ENCODE data around the gene CTRB1. TPM values are rescaled to one million over a fixed set of nuclear protein-coding genes. Genes with fewer than 3 reads are reported as not detected.

Gene CTRB1
- total and polyA plus RNA-seq, 2 of the 13 experiments (the other 11 are each of a cell fraction or from before 2014, with no cell fraction given): not detected

- no peak for TF ChIP-seq TRIM22 (IDR thresholded peaks at IDR 0.05)
- TF ChIP-seq ZBTB21 (CRISPR knock-in tag; IDR thresholded peaks at IDR 0.05): no peak
- no peak for TF ChIP-seq NFE2L1 (CRISPR knock-in tag; IDR thresholded peaks at IDR 0.05; ENCODE audit: borderline replicate concordance)
- no peak for TF ChIP-seq TP53 (CRISPR knock-in tag; conservative IDR thresholded peaks at IDR 0.05)
- TF ChIP-seq MEIS1 (CRISPR knock-in tag; IDR thresholded peaks at IDR 0.05; ENCODE audit: borderline replicate concordance): no peak
- TF ChIP-seq ATRX (CRISPR knock-in tag; IDR thresholded peaks at IDR 0.05; ENCODE audit: borderline replicate concordance): no peak
- TF ChIP-seq ZNF770 (CRISPR knock-in tag; IDR thresholded peaks at IDR 0.05): 0 out of 2 replicates have a peak, but pooled peaks have one; percentile 8
- no peak for TF ChIP-seq CHD4 (IDR thresholded peaks at IDR 0.05; ENCODE audit: borderline replicate concordance, low read length)
- TF ChIP-seq ZNF317 (CRISPR knock-in tag; IDR thresholded peaks at IDR 0.05): no peak
- no peak for TF ChIP-seq ZNF292 (CRISPR knock-in tag; IDR thresholded peaks at IDR 0.05; ENCODE audit: borderline replicate concordance, low read depth)
- no peak for TF ChIP-seq ZBTB10 (CRISPR knock-in tag; IDR thresholded peaks at IDR 0.05; ENCODE audit: borderline replicate concordance)
- no peak for TF ChIP-seq ZNF343 (CRISPR knock-in tag; IDR thresholded peaks at IDR 0.05)
- no peak for TF ChIP-seq ZZZ3 (CRISPR knock-in tag; IDR thresholded peaks at IDR 0.05; ENCODE audit: borderline replicate concordance)
- TF ChIP-seq RXRA (CRISPR knock-in tag; IDR thresholded peaks at IDR 0.05): peak; percentile 67; the same call in 1 of the 2 replicates
- no peak for TF ChIP-seq NCOA1 (CRISPR knock-in tag; IDR thresholded peaks at IDR 0.05)
- no peak for TF ChIP-seq KLF9 (CRISPR knock-in tag; IDR thresholded peaks at IDR 0.05; ENCODE audit: low read depth)
- peak; percentile 76; the same call in 1 of the 2 replicates for TF ChIP-seq ZNF512B (CRISPR knock-in tag; IDR thresholded peaks at IDR 0.05; ENCODE audit: borderline replicate concordance)
- peak; percentile 23 for TF ChIP-seq ZNF781 (CRISPR knock-in tag; IDR thresholded peaks at IDR 0.05; ENCODE audit: borderline replicate concordance, not compliant biosample characterization)
- TF ChIP-seq NFIB (CRISPR knock-in tag; IDR thresholded peaks at IDR 0.05; ENCODE audit: borderline replicate concordance): no peak
- TF ChIP-seq SRY (CRISPR knock-in tag; IDR thresholded peaks at IDR 0.05): no peak
Observed at GRCh38 chr16:75256059-75256571, 37.3 kb downstream of the CTRB1 start (continued).
